Effector CD8-positive, alpha-beta T cell (primary cell): ENCODE results near the gene GPRIN1.
"Not testable (repeated sequence)": the region's sequence is repeated elsewhere in the genome, so short reads cannot be mapped to it uniquely, and the experiment has no call there.

Experiments
- DNase-seq: peaks from one replicate; lab custom pipeline; 2025; lab: John Stamatoyannopoulos, UW

GPRIN1 gene

DNA sequence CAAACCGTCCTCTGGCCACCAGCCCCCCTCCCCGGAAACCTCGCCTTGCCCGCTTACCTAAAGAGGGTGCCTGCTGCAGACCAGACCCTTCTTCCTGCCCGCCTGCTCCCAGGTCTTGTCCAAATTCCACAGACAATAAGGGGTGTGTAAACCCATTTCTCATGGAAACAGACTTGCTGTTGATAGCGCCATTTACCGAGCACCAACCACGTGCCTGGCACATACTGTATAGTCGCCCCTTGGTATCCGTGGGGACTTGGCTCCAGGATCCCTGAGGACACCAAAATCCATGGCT lies 35.7 kb downstream of the GPRIN1 start:
- no peak for DNase-seq

DNA sequence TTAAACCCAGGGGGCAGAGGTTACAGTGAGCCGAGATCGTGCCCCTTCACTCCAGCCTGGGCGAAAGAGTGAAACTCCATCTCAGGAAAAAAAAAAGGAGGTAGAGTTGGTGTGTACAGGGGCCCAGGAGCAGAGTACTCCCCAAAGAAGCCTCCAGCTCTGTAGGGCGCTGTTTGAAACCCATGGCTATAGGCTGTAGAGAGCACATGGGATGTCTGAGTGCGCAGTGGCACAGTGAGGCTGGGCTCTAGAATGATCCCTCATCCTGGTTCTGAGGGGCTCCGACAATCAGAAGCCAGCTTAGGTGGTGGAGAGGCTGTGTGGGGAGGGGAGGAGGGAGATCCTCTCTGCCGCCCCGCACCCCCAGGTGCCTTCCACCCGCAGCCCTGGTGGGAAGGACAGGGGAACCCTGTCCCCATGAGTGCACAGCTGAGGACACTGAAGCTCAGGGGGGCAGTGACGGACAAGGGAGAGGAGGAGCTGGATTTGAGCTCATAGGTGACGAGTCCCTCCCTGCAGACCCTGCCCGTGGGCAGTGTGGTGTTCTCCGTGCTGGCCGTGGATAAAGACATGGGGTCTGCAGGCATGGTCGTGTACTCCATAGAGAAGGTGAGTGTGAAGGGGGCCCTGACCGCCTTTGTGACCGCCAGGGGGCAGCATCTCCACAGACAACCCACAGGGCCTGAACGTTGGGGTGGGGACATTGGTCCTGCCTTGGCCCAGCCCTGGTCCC lies 36.2 kb downstream of the GPRIN1 start:
- DNase-seq: peak; percentile 70

DNA sequence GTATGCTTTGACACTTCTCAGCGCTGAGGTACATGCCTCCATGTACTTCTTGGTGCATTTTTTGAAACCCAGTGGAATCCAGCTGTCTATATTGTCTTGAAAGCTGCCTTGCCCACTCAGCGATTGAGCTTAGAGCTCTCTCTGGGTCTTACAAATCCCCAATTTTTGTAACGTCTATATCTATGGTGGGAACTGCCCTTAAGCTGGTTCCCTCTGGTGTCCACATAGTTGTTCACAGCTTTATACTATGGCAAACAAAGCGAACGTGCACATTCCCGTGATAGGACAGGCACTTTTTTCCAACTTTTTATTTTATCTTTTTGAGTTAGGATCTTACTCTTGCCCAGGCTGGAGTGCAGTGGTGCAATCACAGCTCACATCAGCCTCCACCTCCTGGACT lies 39.9 kb downstream of the GPRIN1 start:
- DNase-seq: no peak

DNA sequence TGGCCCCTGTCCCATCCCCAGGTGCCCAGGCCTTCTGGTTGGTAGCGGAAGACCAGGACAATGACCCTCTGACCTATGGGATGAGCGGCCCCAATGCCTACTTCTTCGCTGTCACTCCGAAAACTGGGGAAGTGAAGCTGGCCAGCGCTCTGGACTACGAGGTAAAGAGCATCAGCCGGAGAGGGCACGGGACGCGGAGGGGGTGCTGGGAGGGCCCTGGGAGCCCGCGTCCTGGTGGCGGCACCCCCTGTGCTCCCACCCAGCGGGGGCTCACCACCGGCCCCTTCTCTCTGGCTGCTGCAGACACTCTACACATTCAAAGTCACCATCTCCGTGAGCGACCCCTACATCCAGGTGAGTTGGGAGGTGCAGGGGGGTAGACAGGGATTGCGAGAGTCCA lies 41.3 kb downstream of the GPRIN1 start:
- DNase-seq: no peak

DNA sequence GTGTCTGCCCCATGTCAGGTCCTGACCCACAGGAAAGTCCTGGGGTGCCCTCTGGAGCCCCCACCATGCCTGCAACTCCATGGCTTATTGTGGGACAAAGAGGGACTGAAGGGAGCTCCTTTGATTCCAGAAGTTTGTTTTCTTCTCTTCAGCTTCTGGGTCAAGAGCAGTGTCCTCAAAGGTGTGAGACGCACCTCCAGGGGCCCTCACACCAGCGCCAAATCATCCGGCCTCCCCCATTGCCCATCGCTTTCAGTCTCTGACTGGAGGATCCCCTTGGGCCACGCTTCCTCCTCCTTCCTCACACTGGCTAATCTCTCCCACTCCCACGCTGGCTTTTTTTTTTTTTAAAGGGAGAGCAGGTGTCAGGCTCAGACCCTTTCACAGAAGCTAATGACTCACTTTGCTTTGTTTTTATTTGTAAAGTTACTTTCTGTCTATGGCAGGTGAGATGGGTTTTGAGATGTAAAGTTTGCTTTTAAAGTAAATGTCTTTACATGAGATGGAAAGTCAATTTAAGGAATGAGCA lies 44.1 kb downstream of the GPRIN1 start:
- DNase-seq: no peak

DNA sequence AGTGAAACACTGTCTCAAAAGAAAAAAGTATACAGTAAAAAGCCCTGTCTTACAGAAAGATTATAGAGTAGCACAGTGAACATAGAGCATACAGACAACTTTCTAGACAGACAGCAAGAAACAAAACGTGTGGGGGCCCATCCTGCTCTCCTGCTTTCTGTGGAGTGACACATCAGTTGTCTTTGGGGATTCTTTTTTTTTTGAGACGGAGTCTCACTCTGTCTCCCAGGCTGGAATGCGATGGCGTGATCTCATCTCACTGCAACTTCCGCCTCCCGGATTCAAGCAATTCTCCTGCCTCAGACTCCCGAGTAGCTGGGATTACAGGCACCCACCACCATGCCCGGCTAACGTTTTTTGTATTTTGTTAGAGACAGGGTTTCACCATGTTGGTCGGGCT lies 46.0 kb downstream of the GPRIN1 start:
- no peak for DNase-seq

DNA sequence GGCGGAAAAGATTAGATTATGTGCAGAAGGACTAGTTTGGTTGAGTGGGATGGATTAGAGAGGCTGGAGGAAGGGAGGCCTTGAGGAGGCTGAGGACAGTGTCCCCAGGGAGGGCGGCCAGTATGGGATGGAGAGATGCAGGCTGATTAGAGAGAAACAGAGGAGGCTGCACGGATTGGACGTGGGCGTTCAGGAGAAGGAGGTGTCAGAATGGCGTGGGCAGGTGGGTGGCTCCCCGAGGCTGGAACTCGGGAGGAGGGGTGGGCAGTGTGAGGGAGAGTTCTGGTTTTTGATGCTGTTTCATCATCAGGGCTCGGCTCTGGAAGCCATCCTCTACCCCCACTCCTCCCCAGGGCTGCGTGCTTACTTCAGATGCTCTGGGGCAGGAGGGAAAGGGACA lies 47.8 kb downstream of the GPRIN1 start:
- DNase-seq: no peak

DNA sequence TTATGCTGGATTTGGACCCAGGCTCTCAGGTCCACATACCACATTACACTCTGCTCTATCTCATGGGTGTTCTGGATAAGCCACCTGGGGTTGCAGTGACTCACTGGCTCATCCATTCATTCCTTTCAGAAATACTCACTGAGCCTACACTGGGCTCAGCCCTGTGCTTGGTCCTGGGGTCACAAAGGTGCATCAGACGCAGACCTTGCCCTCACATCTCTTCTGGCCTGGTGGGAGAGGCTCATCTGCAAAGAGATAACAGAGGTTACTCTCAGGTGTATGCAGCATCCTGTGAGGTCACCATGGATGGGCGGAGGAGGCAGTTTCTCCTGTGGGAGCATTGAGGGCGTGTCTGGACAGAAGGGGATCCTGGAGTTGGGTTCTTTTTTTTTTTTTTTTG lies 48.7 kb downstream of the GPRIN1 start:
- no peak for DNase-seq

DNA sequence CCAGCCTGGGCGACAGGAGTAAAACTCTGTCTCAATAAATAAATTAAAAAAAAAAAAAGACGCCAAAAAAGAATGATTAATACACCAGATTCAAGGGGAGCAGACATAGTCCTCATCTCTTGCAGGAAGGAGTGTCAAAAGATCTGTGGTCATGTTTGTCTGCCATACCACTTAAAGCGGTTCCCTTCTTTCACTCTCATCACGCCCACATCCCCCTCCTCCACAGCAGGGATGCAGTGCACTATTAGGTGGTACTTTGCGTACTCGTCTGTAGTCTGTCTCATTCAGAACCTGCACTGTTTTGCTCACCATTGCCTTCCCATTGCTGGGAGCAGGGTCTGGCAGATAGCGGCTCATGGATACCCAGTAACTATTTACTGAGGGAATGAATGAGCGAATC lies 49.6 kb downstream of the GPRIN1 start:
- DNase-seq: no peak

DNA sequence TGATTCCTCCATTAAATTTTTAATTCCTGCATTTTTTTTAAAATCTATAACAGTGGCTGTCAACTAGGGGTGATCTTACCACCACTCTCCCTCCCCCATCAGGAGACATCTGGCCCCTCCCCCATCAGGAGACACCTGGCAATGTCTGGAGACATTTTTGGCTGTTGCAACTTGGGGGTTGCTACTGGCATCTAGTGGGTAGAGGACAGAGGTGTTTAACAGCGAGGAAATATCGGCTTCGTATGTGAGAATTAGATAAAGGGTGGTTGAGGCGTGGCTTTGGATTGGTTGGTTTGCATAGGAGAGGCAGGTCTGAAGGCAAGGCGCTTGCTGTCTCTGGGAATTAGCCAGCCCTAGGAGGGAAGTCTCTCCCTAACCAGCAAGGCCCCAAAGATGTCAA lies 50.3 kb downstream of the GPRIN1 start:
- no peak for DNase-seq

DNA sequence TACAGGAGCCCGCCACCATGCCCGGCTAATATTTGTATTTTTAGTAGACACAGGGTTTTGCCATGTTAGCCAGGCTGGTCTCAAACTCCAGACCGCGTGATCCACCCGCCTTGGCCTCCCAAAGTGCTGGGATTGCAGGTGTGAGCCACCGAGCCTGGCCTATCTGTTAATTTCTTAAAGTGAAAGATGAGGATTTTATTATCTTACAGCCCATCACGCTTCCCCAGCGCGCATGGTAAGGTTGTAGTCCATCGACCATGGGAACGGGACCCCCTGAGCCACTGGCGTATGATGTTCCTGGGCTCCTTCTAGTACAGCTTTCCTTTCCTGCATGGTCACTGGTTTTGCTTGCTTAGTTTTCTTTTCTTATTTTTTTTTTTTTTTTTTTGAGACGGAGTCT lies 52.1 kb downstream of the GPRIN1 start:
- no peak for DNase-seq

DNA sequence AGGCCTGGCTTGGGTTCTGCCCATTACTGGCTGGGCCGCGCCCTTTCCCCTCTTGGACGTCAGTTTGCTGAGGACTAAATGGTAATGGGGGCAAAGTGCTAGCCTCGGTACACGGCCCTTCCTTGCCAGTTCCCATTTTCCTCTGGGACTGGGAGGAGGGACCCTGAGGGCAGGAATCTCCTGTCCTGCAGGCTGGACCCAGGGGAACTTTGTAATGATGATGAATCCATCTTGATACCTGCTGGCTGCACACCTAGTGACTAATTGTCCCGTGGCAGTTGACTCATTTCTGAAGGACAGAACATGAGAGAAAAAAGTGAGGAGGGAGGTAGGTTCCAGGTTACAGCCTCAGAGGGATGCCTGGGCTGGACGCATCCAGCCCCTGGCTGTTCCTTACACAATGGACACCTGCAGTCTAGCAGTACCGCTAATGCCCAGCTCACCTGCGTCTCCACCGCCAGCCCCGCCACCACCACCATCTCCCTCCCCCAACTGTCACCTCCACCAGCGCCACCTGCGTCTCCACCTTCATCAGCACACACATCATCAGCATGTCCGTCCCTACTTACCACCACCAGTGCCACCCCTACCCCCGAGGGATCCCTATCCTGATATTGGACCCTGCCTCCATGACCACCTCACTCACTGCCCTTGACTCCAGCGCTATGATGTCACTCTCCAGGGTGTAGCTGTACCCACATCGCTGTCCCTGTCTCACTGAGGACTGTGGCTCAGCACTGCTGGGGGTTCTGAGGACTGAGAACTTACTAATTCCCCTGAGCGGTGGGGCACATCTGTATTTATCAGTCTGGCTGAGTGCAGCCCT lies 56.5 kb downstream of the GPRIN1 start:
- DNase-seq: no peak

DNA sequence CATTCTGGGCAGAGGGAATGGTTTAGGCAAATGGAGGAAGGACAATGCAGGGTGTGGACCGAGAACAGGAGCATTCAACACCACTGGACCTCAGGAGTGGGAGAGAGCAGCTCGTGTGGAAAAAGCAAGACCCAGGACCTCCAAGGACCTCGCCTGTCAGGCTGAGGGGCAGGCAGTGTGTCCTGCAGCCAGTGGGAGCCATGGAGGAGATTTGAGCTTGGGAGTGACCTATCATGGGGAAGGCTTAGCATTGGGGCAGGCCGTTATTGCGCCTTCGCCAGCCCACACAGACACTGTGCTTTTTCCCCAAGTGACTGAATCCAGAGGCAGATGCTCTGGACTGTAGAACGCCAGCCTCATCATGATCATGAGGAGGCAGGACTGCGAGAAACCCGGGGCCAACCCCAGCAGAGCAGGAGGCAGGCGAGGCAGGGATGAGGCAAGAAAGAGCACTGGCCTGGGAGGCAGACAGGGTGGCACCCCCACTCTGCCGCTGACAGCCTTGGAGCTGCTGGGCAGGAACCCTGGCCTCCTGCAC lies 57.6 kb downstream of the GPRIN1 start:
- no peak for DNase-seq

DNA sequence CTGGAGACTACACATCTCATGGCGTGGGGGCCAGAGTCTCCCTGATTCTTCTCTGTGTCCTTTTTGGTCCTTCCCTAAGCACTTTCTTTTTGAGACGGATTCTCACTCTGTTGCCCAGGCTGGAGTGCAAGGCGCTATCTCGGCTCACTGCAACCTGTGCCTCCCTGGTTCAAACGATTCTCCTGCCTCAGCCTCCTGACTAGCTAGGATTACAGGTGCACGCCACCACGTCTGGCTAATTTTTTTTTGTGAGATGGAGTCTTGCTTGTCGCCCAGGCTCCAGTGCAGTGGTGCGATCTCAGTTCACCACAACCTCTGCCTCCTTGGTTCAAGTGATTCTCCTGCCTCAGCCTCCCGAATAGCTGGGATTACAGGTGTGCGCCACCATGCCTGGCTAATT lies 59.0 kb downstream of the GPRIN1 start:
- DNase-seq: not testable (repeated sequence)

DNA sequence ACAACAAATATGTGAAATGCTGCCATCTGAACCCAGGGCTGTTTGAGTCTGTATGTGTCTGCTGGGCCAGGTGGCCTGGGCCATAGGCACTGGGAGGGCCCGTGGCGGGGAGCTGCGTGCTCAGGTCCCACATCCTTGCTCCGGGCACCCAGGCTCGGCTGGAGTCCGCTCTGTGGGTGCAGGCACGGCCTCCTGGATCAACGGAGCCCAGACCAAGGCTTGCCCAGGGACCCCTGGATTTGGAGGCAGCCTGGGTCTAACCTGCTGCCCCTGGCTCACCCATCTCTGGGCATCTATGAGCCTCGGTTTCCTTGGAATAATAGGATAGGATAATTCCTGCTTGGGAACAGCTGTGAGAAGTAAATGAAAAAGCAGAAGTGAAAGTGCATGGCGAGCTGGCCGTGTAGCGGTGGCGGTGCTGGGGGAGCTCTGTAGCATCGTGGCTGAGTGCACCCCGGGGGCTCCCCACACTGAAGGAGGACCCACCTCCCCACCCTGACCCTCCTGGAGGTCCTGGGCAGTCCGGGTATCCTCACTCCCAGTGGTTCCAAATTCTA lies 59.6 kb downstream of the GPRIN1 start:
- DNase-seq: no peak

DNA sequence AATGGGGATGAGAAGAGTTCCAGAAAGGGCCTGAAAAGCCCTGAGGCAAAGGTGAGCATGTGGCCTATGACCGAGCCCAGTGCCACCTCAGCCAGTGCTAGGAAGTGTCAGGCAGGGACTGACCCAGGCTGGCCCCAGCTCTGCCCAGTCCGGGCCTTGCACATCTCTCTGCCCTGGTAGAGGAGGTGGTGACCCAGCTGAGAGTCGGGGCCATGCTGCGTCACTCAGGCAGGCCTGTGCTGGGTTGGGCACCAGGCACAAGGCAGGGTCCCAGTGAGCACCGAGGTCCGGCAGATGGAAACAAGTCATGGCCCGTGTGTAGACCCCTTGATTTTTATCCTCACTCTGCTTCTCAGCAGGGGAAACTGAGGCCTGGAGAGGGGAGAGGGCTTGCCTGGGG lies 60.1 kb downstream of the GPRIN1 start:
- DNase-seq: no peak

DNA sequence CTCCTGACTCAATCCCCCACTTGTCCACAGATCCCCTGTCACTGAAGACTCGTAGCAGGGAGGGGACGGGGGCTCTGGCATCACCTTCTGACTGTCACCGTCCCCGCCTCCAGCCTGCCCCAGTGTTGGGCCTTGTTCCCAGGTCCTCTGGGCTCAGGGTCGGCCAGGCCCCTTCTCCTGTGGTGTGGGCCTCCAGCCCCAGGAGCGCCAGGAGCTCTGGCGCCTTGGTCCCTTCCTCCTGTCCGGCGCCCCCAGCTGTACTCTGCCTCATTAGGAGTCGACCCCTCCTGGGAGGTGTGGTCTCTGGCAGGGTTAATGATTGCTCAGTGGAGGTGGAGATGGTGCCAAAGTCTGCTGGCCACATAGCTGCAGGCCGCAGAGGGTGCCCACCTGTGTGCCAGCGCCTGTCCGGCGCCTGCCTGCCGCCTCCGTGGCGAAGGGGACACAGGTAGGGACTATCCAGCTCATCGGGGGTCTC lies 61.0 kb downstream of the GPRIN1 start, which contains the start of gene CDHR2:
CDHR2 (plus strand) TSS at position 376 of the 478 bp plus-strand sequence. CDS start 16,011 bp downstream, outside the sequence.
- no peak for DNase-seq

DNA sequence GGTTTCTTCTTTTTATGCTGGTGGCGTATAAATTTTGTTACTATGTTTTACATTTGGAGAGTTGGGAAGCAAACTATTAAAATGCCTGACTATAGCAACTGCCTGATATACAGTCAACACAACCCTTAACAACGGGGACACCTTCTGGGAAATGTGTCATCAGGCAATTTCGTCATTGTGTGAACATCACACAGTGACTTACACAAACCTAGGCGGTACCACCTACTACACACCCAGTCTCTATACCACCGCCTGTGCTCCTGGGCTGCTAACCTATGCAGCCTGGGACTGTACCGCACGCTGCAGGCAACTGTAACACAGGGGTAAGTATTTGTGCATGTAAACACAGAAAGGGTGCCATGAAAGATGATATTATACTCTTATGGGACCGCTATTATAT lies 62.2 kb downstream of the GPRIN1 start:
- DNase-seq: no peak
